Adrenal gland (tissue), 12 donors: ENCODE data around the gene MTAP. TPM values are rescaled to one million over a fixed set of nuclear protein-coding genes. Genes with fewer than 3 reads are reported as not detected.
"Not testable (repeated sequence)": the region's sequence is repeated elsewhere in the genome, so short reads cannot be mapped to it uniquely, and the experiment has no call there.

ENCODE experiments used
- DNase-seq, 7 donors: peaks; one replicate each; pipeline ENCODE4 v3.0.0-alpha.2; 2019 to 2020
- H3K27ac ChIP-seq, 5 donors: fragments of 200-600 bp; sonication (generic) in 4 of 5; 1 replicate in 3 of 5; 2 replicates in 2 of 5; pipeline versions ENCODE4 v1.5.1 to v1.8.0; 2016 to 2020; ENCODE audit warnings: mild to moderate bottlenecking in 1 of 5
- H3K27me3 ChIP-seq: fragments of 200-600 bp; 2 replicates; pipeline ENCODE4 v1.8.0; 2021
- H3K36me3 ChIP-seq, 2 donors: fragments of 200-600 bp; replicated peaks in 1 of 2; 1 replicate in 1 of 2; 2 replicates in 1 of 2; pipeline versions ENCODE4 v1.5.1 to v1.8.0; 2018 to 2022
- H3K4me1 ChIP-seq, 2 donors: fragments of 200-600 bp; replicated peaks in 1 of 2; 1 replicate in 1 of 2; 2 replicates in 1 of 2; pipeline versions ENCODE4 v1.5.1 to v1.8.0; 2018 to 2021
- H3K4me3 ChIP-seq, 4 donors: fragments of 200-600 bp; sonication (generic) in 3 of 4; one replicate each; pipeline ENCODE4 v1.5.1; 2016 to 2018
- H3K9me3 ChIP-seq, 3 donors: fragments of 200-600 bp; sonication (generic) in 1 of 3; replicated peaks in 1 of 3; 1 replicate in 2 of 3; 2 replicates in 1 of 3; pipeline versions ENCODE4 v1.5.1 to v1.8.0; 2016 to 2021
- CTCF ChIP-seq, 6 experiments: fragments of 450-650 bp in 4 of 6; fragments of 200-600 bp in 2 of 6; sonication (generic) in 1 of 6; IDR thresholded peaks; 1 replicate in 5 of 6; 2 replicates in 1 of 6; pipeline versions ENCODE4 v1.5.1 to v1.8.0; 2016 to 2021; ENCODE audit warnings: antibody characterized with exemption in 6 of 6, mild to moderate bottlenecking in 2 of 6, moderate library complexity in 1 of 6
- POLR2A ChIP-seq, 2 donors: fragments of 450-650 bp; IDR thresholded peaks; one replicate each; pipeline ENCODE4 v1.6.1; 2017; ENCODE audit warnings: antibody characterized with exemption in 2 of 2, mild to moderate bottlenecking in 2 of 2, moderate library complexity in 1 of 2
- WGBS, 4 donors: extraction: QIAGEN DNeasy Blood & Tissue Kit in 2 of 4; methylation state at CpG; one replicate each; pipeline versions ENCODE4 v1.1.5 to v1.1.7; 2013 to 2017; 5-methylcytosine and 5-hydroxymethylcytosine counted together
- intact Hi-C, 2 donors: fragments of 100-400 bp; cut with DNase I; formaldehyde crosslinking; loops; one replicate each; pipeline versions ENCODE4 v1.14.1 to v1.15.0; 2022 to 2023
- polyA plus RNA-seq, 3 donors: library from polyadenylated mRNA; stranded (reverse); fragments of 200-250 nt in 2 of 3; fragments of 350-450 nt in 1 of 3; fragmentation: Illumina TruSeq in 1 of 3; extraction: RNeasy Lipid Tissue Mini Kit (QIAGEN cat#74804) in 1 of 3; gene quantifications; one replicate each; pipeline ENCODE4 v1.2.3, GENCODE V29; 2013 to 2014
- total RNA-seq, 9 donors: library from RNA; depleted of rRNA in 4 of 9; stranded (reverse); fragments of >200 nt in 4 of 9; fragments of 120-200 nt in 1 of 9; fragmentation: NEBNext Ultra II Directional in 1 of 9; extraction: Animal tissue kit (Norgen Biotek cat#: 25700) in 1 of 9; gene quantifications; one replicate each; pipeline versions ENCODE4 v1.1.0 to v1.2.4, GENCODE V29; 2013 to 2023
- donor health status: healthy with polysubstance abuse.
- donor health status: Bipolar disorder and iron deficiency.
- donor health status: DM: yes; HTN: yes; CAD: no.
- donor health status: DM: no; HTN: no; CAD: no.
- donor health status: DM: no; HTN: no; CAD: no.
- donor health status: DM: yes; HTN: yes; CAD: no.

MTAP gene
- total and polyA plus RNA-seq, 12 donors, result 6.4 to 38.2 (median 21.9) TPM

DNA sequence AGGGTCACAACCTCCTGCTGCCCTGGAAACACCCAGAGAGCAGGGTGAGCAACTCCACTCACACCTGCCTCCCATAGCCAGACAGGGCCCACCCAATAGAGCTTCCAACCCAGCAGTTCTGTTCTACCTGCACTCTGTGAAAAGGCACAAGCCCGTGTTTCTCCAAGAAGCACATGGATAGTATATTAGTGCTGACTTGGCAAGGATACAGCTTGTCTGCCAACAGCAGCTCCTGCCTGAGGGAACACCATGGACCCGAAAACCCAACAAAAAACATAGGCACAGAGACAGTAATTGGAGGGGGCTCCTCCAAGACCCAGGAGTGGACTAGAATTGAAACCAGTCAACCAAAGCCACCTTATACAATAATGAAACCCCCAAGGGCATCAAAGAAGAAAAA lies 143.2 kb downstream of the MTAP start:
- Histone ChIP-seq H3K4me1 (no peaks in the 10 kb centered on the region), H3K4me3 (no peak overlapping the region), H3K36me3 (no peaks in the 10 kb centered on the region), H3K27ac (no peak overlapping the region), H3K9me3 (no peaks in the 10 kb centered on the region), H3K27me3 (no peaks in the 10 kb centered on the region)
- intact Hi-C loops, result no loop called here
- 81 to 100% (median 87%) methylated on average over 1 to 2 of the region's 2 CpGs for WGBS, 4 donors
- no peak for DNase-seq
- no peak for TF ChIP-seq CTCF (IDR thresholded peaks at IDR 0.05)
- no peak for TF ChIP-seq POLR2A (IDR thresholded peaks at IDR 0.05)

- H3K4me1 ChIP-seq, result no peaks in the 10 kb centered on the region
- H3K36me3 ChIP-seq, result no peaks in the 10 kb centered on the region
- TF ChIP-seq CTCF (IDR thresholded peaks at IDR 0.05), result no peak
- no peak for TF ChIP-seq POLR2A (IDR thresholded peaks at IDR 0.05)
- H3K27ac ChIP-seq, result no peak overlapping the region
- H3K9me3 ChIP-seq, result no peaks in the 10 kb centered on the region
- WGBS, 4 donors, result 75 to 89% (median 80%) methylated on average over 2 of the region's 2 CpGs; no CpG with 5 or more reads in 1 of the 4 donors
- DNase-seq, result no peak
- intact Hi-C loops, result no loop called here
- H3K27me3 ChIP-seq, result no peaks in the 10 kb centered on the region
- no peak overlapping the region for H3K4me3 ChIP-seq
These were observed 156.4 kb downstream of the MTAP start for GRCh38 chr9:21958833-21959232.

DNA sequence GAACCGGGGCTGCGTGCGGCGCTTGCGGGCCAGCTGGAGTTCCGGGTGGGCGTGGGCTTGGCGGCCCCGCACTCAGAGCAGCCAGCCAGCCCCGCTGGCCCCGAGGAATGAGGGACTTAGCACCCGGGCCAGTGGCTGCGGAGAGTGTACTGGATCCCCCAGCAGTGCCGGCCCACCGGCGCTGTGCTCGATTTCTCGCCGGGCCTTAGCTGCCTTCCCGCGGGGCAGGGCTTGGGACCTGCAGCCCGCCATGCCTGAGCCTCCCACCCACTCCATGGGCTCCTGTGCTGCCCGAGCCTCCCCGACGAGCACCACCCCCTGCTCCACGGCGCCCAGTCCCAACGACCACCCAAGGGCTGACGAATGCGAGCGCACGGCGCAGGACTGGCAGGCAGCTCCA lies 156.8 kb downstream of the MTAP start:
- H3K27ac ChIP-seq, intact Hi-C loops: not testable (repeated sequence)

GRCh38 chr9:21961569-21961968 lies 159.1 kb downstream of the MTAP start:
- no peak overlapping the region for H3K27ac ChIP-seq
- no peaks in the 10 kb centered on the region for H3K9me3 ChIP-seq
- H3K27me3 ChIP-seq, result peaks cover 19% of the 10 kb centered on the region
- intact Hi-C loops, result no loop called here
- WGBS, 4 donors, result 86 to 93% (median 92%) methylated on average over 2 of the region's 2 CpGs
- H3K4me1 ChIP-seq, result peaks cover 0 to 13% of the 10 kb centered on the region in 2 donors
- DNase-seq, result no peak
- no peaks in the 10 kb centered on the region for H3K36me3 ChIP-seq
- no peak overlapping the region for H3K4me3 ChIP-seq
- TF ChIP-seq POLR2A (IDR thresholded peaks at IDR 0.05) (no peak), CTCF (IDR thresholded peaks at IDR 0.05) (no peak)

More for the DNA sequence above, 156.8 kb downstream of the MTAP start:
- DNase-seq, H3K36me3 ChIP-seq, H3K27me3 ChIP-seq, H3K4me3 ChIP-seq, H3K9me3 ChIP-seq, H3K4me1 ChIP-seq: not testable (repeated sequence)
- 84 to 97% (median 92%) methylated on average over 13 to 30 of the region's 33 CpGs for WGBS, 4 donors

GRCh38 chr9:21964925-21965385 lies 162.5 kb downstream of the MTAP start:
- TF ChIP-seq POLR2A (IDR thresholded peaks at IDR 0.05) (no peak), CTCF (IDR thresholded peaks at IDR 0.05) (no peak)
- peak overlapping the region in 1 of 4 donors; percentile 44 for H3K4me3 ChIP-seq
- H3K4me1 ChIP-seq, result peaks cover 0 to 13% of the 10 kb centered on the region in 2 donors
- intact Hi-C loops, result no loop called here
- peak; percentile 39 to 72 (median 60) for DNase-seq
- no peaks in the 10 kb centered on the region for H3K36me3 ChIP-seq
- 0 to 3% (median 2%) methylated on average over 12 to 29 of the region's 29 CpGs for WGBS, 4 donors
- no peaks in the 10 kb centered on the region for H3K9me3 ChIP-seq
- peak overlapping the region in 1 of 5 donors; percentile 1 for H3K27ac ChIP-seq
- peaks cover 52% of the 10 kb centered on the region for H3K27me3 ChIP-seq
